ENCODE data around the gene NEDD9.

Gene NEDD9

GRCh38 chr6:11218102-11218442, 14.4 kb downstream of the NEDD9 start:
- DNase-seq (ENCODE audit: low read depth in 2 of 2) = no peak

- no peak for DNase-seq (ENCODE audit: low read depth in 2 of 2)
Observed at GRCh38 chr6:11217360-11218101, 14.9 kb downstream of the NEDD9 start.

GRCh38 chr6:11215773-11216172, 16.7 kb downstream of the NEDD9 start:
- no peak for DNase-seq (ENCODE audit: low read depth in 2 of 2)

GRCh38 chr6:11214901-11215300, 17.6 kb downstream of the NEDD9 start:
- DNase-seq (ENCODE audit: low read depth in 2 of 2) = no peak

- DNase-seq (ENCODE audit: low read depth in 2 of 2) = no peak
Observed at GRCh38 chr6:11214084-11214833, 18.2 kb downstream of the NEDD9 start.

- DNase-seq (ENCODE audit: low read depth in 2 of 2) = no peak
Observed at GRCh38 chr6:11213422-11214021, 18.9 kb downstream of the NEDD9 start.

GRCh38 chr6:11212664-11213063, 19.8 kb downstream of the NEDD9 start:
- DNase-seq (ENCODE audit: low read depth in 2 of 2) = no peak

GRCh38 chr6:11211254-11211653, 21.2 kb downstream of the NEDD9 start:
- no peak for DNase-seq (ENCODE audit: low read depth in 2 of 2)

- DNase-seq (ENCODE audit: low read depth in 2 of 2) = no peak
Observed at GRCh38 chr6:11210386-11211138, 21.9 kb downstream of the NEDD9 start.

GRCh38 chr6:11209906-11210305, 22.6 kb downstream of the NEDD9 start:
- no peak for DNase-seq (ENCODE audit: low read depth in 2 of 2)

GRCh38 chr6:11209369-11209768, 23.1 kb downstream of the NEDD9 start:
- no peak for DNase-seq (ENCODE audit: low read depth in 2 of 2)

- no peak for DNase-seq (ENCODE audit: low read depth in 2 of 2)
Observed at GRCh38 chr6:11208854-11209253, 23.6 kb downstream of the NEDD9 start.

- DNase-seq (ENCODE audit: low read depth in 2 of 2) = no peak
Observed at GRCh38 chr6:11208267-11208666, 24.2 kb downstream of the NEDD9 start.

GRCh38 chr6:11207199-11207968, 25.1 kb downstream of the NEDD9 start:
- no peak for DNase-seq (ENCODE audit: low read depth in 2 of 2)

- no peak for DNase-seq (ENCODE audit: low read depth in 2 of 2)
Observed at GRCh38 chr6:11206576-11206975, 25.9 kb downstream of the NEDD9 start.

GRCh38 chr6:11204794-11205366, 27.6 kb downstream of the NEDD9 start:
- DNase-seq (ENCODE audit: low read depth in 2 of 2) = no peak

GRCh38 chr6:11204005-11204399, 28.5 kb downstream of the NEDD9 start:
- no peak for DNase-seq (ENCODE audit: low read depth in 2 of 2)

- DNase-seq (ENCODE audit: low read depth in 2 of 2) = no peak
Observed at GRCh38 chr6:11203306-11204004, 29.0 kb downstream of the NEDD9 start.

GRCh38 chr6:11202513-11203305, 29.8 kb downstream of the NEDD9 start:
- DNase-seq (ENCODE audit: low read depth in 2 of 2) = no peak

Measured in stimulated activated CD4-positive, alpha-beta T cell treated with anti-CD3 and anti-CD28 coated beads, Interleukin-1b, Interleukin-23, amount 100 ng/mL, for 1 hour (primary cell).